SK-N-SH (cell line): Measurements from ENCODE around the gene ZCCHC17. TPM values are rescaled to one million over a fixed set of nuclear protein-coding genes. Genes with fewer than 3 reads are reported as not detected.

Experiments used
- CTCF ChIA-PET: fragments of 300-600, 350-600 bp; formaldehyde crosslinking; extraction: SDS; loops from one replicate; lab custom pipeline; 2021; lab: Yijun Ruan, JAX
- POLR2A ChIA-PET: fragments of 350-600 bp; sonication (Branson Sonifier 250); formaldehyde crosslinking; extraction: SDS; loops from one replicate; lab custom pipeline; 2020; ENCODE audit warnings: antibody characterized with exemption, inconsistent platforms; lab: Yijun Ruan, JAX
- DNase-seq: peaks from one replicate; pipeline ENCODE4 v3.0.0; 2012
- H2AFZ ChIP-seq: fragments of 200-600 bp; sonication (generic); 2 replicates; pipeline ENCODE4 v1.8.1; 2016; ENCODE audit warnings: antibody characterized with exemption, mild to moderate bottlenecking, low read depth
- H3F3A ChIP-seq: fragments of 200-600 bp; sonication (generic); replicated peaks from 2 replicates; pipeline ENCODE3; 2016; ENCODE audit warnings: antibody characterized with exemption, mild to moderate bottlenecking; ENCODE audit not compliant: insufficient read depth
- H3K27ac ChIP-seq, 2 experiments: fragments of 200-500 bp in 1 of 2; fragments of 200-600 bp in 1 of 2; sonication (Bioruptor generic) in 1 of 2; sonication (generic), shearing (Covaris generic) in 1 of 2; 2 replicates each; pipeline versions ENCODE4 v1.5.1 to v1.6.1; 2014 to 2016; ENCODE audit warnings: low read depth in 2 of 2, inconsistent platforms in 1 of 2, low read length in 1 of 2, mild to moderate bottlenecking in 1 of 2, mixed read lengths in 1 of 2
- H3K27me3 ChIP-seq: fragments of 200-600 bp; sonication (generic), shearing (Covaris generic); 2 replicates; pipeline ENCODE4 v1.6.1; 2016; ENCODE audit warnings: mixed run types; ENCODE audit not compliant: insufficient read depth
- H3K36me3 ChIP-seq, 2 experiments: fragments of 200-500 bp in 1 of 2; fragments of 200-600 bp in 1 of 2; sonication (Bioruptor generic) in 1 of 2; sonication (generic) in 1 of 2; replicated peaks in 1 of 2; 2 replicates each; pipeline versions ENCODE3 to v1.5.1; 2014 to 2016; ENCODE audit warnings: low read length in 1 of 2, mild to moderate bottlenecking in 1 of 2; ENCODE audit not compliant: insufficient read depth in 2 of 2, control insufficient read depth in 1 of 2
- H3K4me1 ChIP-seq, 2 experiments: fragments of 200-500 bp in 1 of 2; fragments of 200-600 bp in 1 of 2; sonication (Bioruptor generic) in 1 of 2; sonication (generic), shearing (Covaris generic) in 1 of 2; 2 replicates each; pipeline versions ENCODE4 v1.5.1 to v1.6.1; 2014 to 2016; ENCODE audit warnings: low read depth in 1 of 2, low read length in 1 of 2, mixed run types in 1 of 2; ENCODE audit not compliant: insufficient read depth in 2 of 2, control insufficient read depth in 1 of 2
- H3K4me2 ChIP-seq: fragments of 200-600 bp; sonication (generic), shearing (Covaris generic); 2 replicates; pipeline ENCODE4 v1.6.1; 2017; ENCODE audit warnings: mixed run types
- H3K4me3 ChIP-seq, 2 experiments: fragments of 200-500 bp in 1 of 2; fragments of 200-600 bp in 1 of 2; sonication (Bioruptor generic) in 1 of 2; sonication (generic), shearing (Covaris generic) in 1 of 2; 2 replicates each; pipeline versions ENCODE4 v1.5.1 to v1.8.1; 2014 to 2016; ENCODE audit warnings: low read depth in 2 of 2, inconsistent platforms in 1 of 2, low read length in 1 of 2, mild to moderate bottlenecking in 1 of 2, mixed read lengths in 1 of 2, moderate library complexity in 1 of 2
- H3K79me2 ChIP-seq: fragments of 200-600 bp; sonication (generic); 2 replicates; pipeline ENCODE4 v1.8.1; 2017; ENCODE audit warnings: mild to moderate bottlenecking; ENCODE audit not compliant: insufficient read depth
- H3K9ac ChIP-seq: fragments of 200-600 bp; sonication (generic); 2 replicates; pipeline ENCODE4 v1.6.1; 2017; ENCODE audit warnings: mixed run types
- H3K9me2 ChIP-seq: fragments of 200-600 bp; sonication (generic); 2 replicates; pipeline ENCODE4 v1.6.1; 2017; ENCODE audit warnings: mixed run types
- H3K9me3 ChIP-seq: fragments of 200-600 bp; sonication (generic); 2 replicates; pipeline ENCODE4 v1.6.1; 2017; ENCODE audit warnings: mixed run types, mild to moderate bottlenecking, moderate library complexity
- H4K20me1 ChIP-seq: fragments of 200-600 bp; sonication (generic); 2 replicates; pipeline ENCODE4 v1.6.1; 2017; ENCODE audit warnings: mild to moderate bottlenecking, mixed run types; ENCODE audit not compliant: insufficient read depth
- CHD2 ChIP-seq: fragments of 150-350 bp; IDR thresholded peaks from 2 replicates; pipeline ENCODE4 v1.6.1; 2018; ENCODE audit warnings: low read length; ENCODE audit not compliant: partially characterized antibody
- EP300 ChIP-seq, 2 experiments: IDR thresholded peaks; 2 replicates each; pipeline versions ENCODE4 v1.4.0 to v1.6.1; 2012; ENCODE audit warnings: borderline replicate concordance in 1 of 2, low read depth in 1 of 2, low read length in 1 of 2
- FOXM1 ChIP-seq: IDR thresholded peaks from 2 replicates; pipeline ENCODE4 v1.4.0; 2012; ENCODE audit warnings: low read depth, mild to moderate bottlenecking
- GABPA ChIP-seq: IDR thresholded peaks from 2 replicates; pipeline ENCODE4 v1.4.0; 2012; ENCODE audit warnings: low read depth, mild to moderate bottlenecking
- GATA2 ChIP-seq: sonication (generic); formaldehyde crosslinking; IDR thresholded peaks from 2 replicates; pipeline ENCODE4 v1.5.0; 2020; ENCODE audit warnings: mild to moderate bottlenecking, missing genetic modification reagents
- IRF3 ChIP-seq: fragments of 150-350 bp; IDR thresholded peaks from 2 replicates; pipeline ENCODE4 v1.6.1; 2016; ENCODE audit warnings: mild to moderate bottlenecking, low read depth, low read length
- JUND ChIP-seq: IDR thresholded peaks from 2 replicates; pipeline ENCODE4 v1.4.0; 2012
- MEF2A ChIP-seq: IDR thresholded peaks from 2 replicates; pipeline ENCODE4 v1.4.0; 2012; ENCODE audit warnings: low read depth, borderline replicate concordance
- MXI1 ChIP-seq: IDR thresholded peaks from 2 replicates; pipeline ENCODE4 v1.6.1; 2012; ENCODE audit warnings: mild to moderate bottlenecking, low read depth, low read length, improper control_type of control experiment
- NFIC ChIP-seq: IDR thresholded peaks from 2 replicates; pipeline ENCODE4 v1.4.0; 2012; ENCODE audit warnings: borderline replicate concordance
- POLR2AphosphoS5 ChIP-seq: IDR thresholded peaks from 2 replicates; pipeline ENCODE4 v1.6.1; 2012; ENCODE audit warnings: low read depth, low read length
- RCOR1 ChIP-seq: fragments of 150-350 bp; IDR thresholded peaks from 2 replicates; pipeline ENCODE4 v1.6.1; 2017; ENCODE audit warnings: antibody characterized with exemption, low read length
- RFX5 ChIP-seq: IDR thresholded peaks from 2 replicates; pipeline ENCODE4 v1.6.1; 2012; ENCODE audit warnings: mild to moderate bottlenecking, improper control_type of control experiment, low read length
- SIN3A ChIP-seq: IDR thresholded peaks from 2 replicates; pipeline ENCODE4 v1.6.1; 2012; ENCODE audit warnings: low read depth, mild to moderate bottlenecking, low read length, moderate library complexity, borderline replicate concordance
- TCF12 ChIP-seq: IDR thresholded peaks from 2 replicates; pipeline ENCODE4 v1.4.0; 2012
- TEAD4 ChIP-seq: IDR thresholded peaks from 2 replicates; pipeline ENCODE4 v1.4.0; 2012; ENCODE audit warnings: mild to moderate bottlenecking, borderline replicate concordance; ENCODE audit not compliant: insufficient read depth
- USF2 ChIP-seq: fragments of 150-350 bp; IDR thresholded peaks from 2 replicates; pipeline ENCODE4 v1.6.1; 2017; ENCODE audit warnings: antibody characterized with exemption, low read length, low read depth, borderline replicate concordance
- ZBTB33 ChIP-seq: IDR thresholded peaks from 2 replicates; pipeline ENCODE4 v1.4.0; 2012; ENCODE audit warnings: low read depth, borderline replicate concordance
- WGBS: methylation state at CpG from one replicate; pipeline ENCODE4 v1.1.6; 2017; ENCODE audit warnings: low lambda C conversion rate; 5-methylcytosine and 5-hydroxymethylcytosine counted together
- polyA plus RNA-seq, 3 experiments: library from polyadenylated mRNA; depleted of rRNA; stranded (reverse); fragments of >200 nt; gene quantifications; 2 replicates each; pipeline ENCODE4 v1.2.3, GENCODE V29; 2012
- TF ChIP-seq, protein P1 (sequence below): fragments of 200-600 bp; sonication (generic); IDR thresholded peaks from 2 replicates; pipeline ENCODE4 v1.6.1; 2017; ENCODE audit warnings: antibody characterized with exemption, mild to moderate bottlenecking, moderate library complexity
- TF ChIP-seq, protein P2 (sequence below): IDR thresholded peaks from 2 replicates; pipeline ENCODE4 v1.4.0; 2012; ENCODE audit warnings: low read depth

Gene ZCCHC17
- polyA plus RNA-seq, 1 of the 3 experiments (the other 2 are of a cell fraction): 25.8 TPM

GRCh38 chr1:31263408-31263807 lies 33.4 kb upstream of the ZCCHC17 start:
- Histone ChIP-seq H3K4me2 (no peak overlapping the region), H3K4me3 (no peak overlapping the region), H3K27me3 (no peaks in the 10 kb centered on the region), H3K79me2 (no peaks in the 10 kb centered on the region), H4K20me1 (no peaks in the 10 kb centered on the region), H3K27ac (no peak overlapping the region), H3K9me3 (no peaks in the 10 kb centered on the region), H3K36me3 (peaks cover 60 to 86% of the 10 kb centered on the region in 2 experiments), H3K9ac (no peak overlapping the region), H3K9me2 (no peaks in the 10 kb centered on the region), H3K4me1 (no peaks in the 10 kb centered on the region), H3F3A (no peaks in the 10 kb centered on the region), H2AFZ (no peak overlapping the region)
- CTCF ChIA-PET: interaction anchor here (1.1 to 3.9 kb wide), 4 partner anchors 10 to 158 kb away, joined by 3 to 27 read pairs (median 6); no protein-coding TSS in a partner anchor
- DNase-seq: no peak
- no peak for TF ChIP-seq GATA2 (CRISPR knock-in tag)
- TF ChIP-seq, protein P1, sequence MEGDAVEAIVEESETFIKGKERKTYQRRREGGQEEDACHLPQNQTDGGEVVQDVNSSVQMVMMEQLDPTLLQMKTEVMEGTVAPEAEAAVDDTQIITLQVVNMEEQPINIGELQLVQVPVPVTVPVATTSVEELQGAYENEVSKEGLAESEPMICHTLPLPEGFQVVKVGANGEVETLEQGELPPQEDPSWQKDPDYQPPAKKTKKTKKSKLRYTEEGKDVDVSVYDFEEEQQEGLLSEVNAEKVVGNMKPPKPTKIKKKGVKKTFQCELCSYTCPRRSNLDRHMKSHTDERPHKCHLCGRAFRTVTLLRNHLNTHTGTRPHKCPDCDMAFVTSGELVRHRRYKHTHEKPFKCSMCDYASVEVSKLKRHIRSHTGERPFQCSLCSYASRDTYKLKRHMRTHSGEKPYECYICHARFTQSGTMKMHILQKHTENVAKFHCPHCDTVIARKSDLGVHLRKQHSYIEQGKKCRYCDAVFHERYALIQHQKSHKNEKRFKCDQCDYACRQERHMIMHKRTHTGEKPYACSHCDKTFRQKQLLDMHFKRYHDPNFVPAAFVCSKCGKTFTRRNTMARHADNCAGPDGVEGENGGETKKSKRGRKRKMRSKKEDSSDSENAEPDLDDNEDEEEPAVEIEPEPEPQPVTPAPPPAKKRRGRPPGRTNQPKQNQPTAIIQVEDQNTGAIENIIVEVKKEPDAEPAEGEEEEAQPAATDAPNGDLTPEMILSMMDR: no peak
- no peak for TF ChIP-seq USF2
- no peak for TF ChIP-seq FOXM1
- no peak for TF ChIP-seq GABPA
- no peak for TF ChIP-seq MEF2A
- no peak for TF ChIP-seq EP300 (IDR thresholded peaks at IDR 0.05; ENCODE audit: borderline replicate concordance in 1 of 2, low read depth in 1 of 2, low read length in 1 of 2)
- TF ChIP-seq CHD2: no peak
- no peak for TF ChIP-seq POLR2AphosphoS5
- TF ChIP-seq TEAD4: no peak
- TF ChIP-seq SIN3A: no peak
- TF ChIP-seq, protein P2, sequence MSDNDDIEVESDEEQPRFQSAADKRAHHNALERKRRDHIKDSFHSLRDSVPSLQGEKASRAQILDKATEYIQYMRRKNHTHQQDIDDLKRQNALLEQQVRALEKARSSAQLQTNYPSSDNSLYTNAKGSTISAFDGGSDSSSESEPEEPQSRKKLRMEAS: no peak
- TF ChIP-seq JUND: no peak
- no peak for TF ChIP-seq RCOR1
- POLR2A ChIA-PET: no interaction called here
- WGBS: 97% methylated on average over 3 of the region's 3 CpGs

GRCh38 chr1:31264790-31265386 lies 31.9 kb upstream of the ZCCHC17 start:
- ChIA-PET POLR2A (interaction anchor here (0.5 kb wide), 1 partner anchor 49 kb away, joined by 3 read pairs; no protein-coding TSS in a partner anchor), CTCF (interaction anchor here (1.1 to 3.9 kb wide), 5 partner anchors 8 to 157 kb away, joined by 3 to 27 read pairs (median 5); no protein-coding TSS in a partner anchor)
- H3K36me3 ChIP-seq: peaks cover 63 to 89% of the 10 kb centered on the region in 2 experiments
- no peak overlapping the region for H2AFZ ChIP-seq
- H3K4me3 ChIP-seq: no peak overlapping the region
- H3K9me2 ChIP-seq: no peaks in the 10 kb centered on the region
- WGBS: 80% methylated on average over 1 of the region's 1 CpG
- no peaks in the 10 kb centered on the region for H3K4me1 ChIP-seq
- no peak for DNase-seq
- H3K27ac ChIP-seq: no peak overlapping the region
- H3K9ac ChIP-seq: no peak overlapping the region
- no peaks in the 10 kb centered on the region for H3K9me3 ChIP-seq
- H3K4me2 ChIP-seq: no peak overlapping the region
- no peaks in the 10 kb centered on the region for H4K20me1 ChIP-seq
- H3K27me3 ChIP-seq: no peaks in the 10 kb centered on the region
- no peaks in the 10 kb centered on the region for H3K79me2 ChIP-seq
- no peaks in the 10 kb centered on the region for H3F3A ChIP-seq
- TF ChIP-seq RCOR1 (no peak), ZBTB33 (no peak), FOXM1 (no peak), MXI1 (no peak), TCF12 (no peak), RFX5 (no peak), NFIC (no peak), IRF3 (no peak)
- TF ChIP-seq, protein P1: no peak
